NB4 (cell line): Measurements from ENCODE around the gene STK32C.
A peak's percentile ranks its signal among the peaks of the same experiment; 100 is the strongest.

ENCODE experiments used
- DNase-seq: peaks from one replicate; pipeline ENCODE4 v3.0.0; 2010; ENCODE audit warnings: low read depth
- H3K4me3 ChIP-seq: one replicate; pipeline ENCODE4 v1.5.1; 2011; ENCODE audit warnings: mild to moderate bottlenecking, low read depth, low read length, moderate library complexity
- MYC ChIP-seq: IDR thresholded peaks from 2 replicates; pipeline ENCODE4 v1.6.1; 2011; ENCODE audit warnings: low read depth, low read length
- POLR2A ChIP-seq: IDR thresholded peaks from 2 replicates; pipeline ENCODE4 v1.6.1; 2011; ENCODE audit warnings: mild to moderate bottlenecking; ENCODE audit not compliant: insufficient read length; ENCODE audit errors: extremely low read depth
- TF ChIP-seq, protein P1 (sequence below): IDR thresholded peaks from one replicate; pipeline ENCODE4 v1.5.1; 2012; ENCODE audit warnings: low read depth, low read length
- TF ChIP-seq, protein P2 (sequence below): IDR thresholded peaks from 2 replicates; pipeline ENCODE4 v1.6.1; 2011; ENCODE audit warnings: low read depth, low read length

The STK32C gene

DNA sequence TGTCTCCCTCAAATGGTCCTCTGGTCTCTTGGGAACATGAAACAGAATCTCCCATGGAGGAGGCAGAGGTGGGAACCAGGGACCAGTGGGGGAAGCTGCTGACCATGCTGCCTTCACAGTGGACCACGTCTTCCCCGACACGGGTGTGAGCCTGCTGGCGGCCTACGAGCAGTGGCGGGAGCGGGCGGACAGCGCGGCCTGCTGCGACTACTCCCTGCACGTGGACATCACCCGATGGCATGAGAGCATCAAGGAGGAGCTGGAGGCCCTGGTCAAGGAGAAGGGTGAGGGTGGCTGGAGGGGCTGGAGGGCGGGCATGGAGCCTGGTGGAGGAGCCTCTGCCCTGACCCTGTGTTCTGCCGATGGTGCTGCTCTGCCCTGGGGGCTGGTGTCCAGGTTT is 113.0 kb downstream of the STK32C start:
- TF ChIP-seq, protein P1, sequence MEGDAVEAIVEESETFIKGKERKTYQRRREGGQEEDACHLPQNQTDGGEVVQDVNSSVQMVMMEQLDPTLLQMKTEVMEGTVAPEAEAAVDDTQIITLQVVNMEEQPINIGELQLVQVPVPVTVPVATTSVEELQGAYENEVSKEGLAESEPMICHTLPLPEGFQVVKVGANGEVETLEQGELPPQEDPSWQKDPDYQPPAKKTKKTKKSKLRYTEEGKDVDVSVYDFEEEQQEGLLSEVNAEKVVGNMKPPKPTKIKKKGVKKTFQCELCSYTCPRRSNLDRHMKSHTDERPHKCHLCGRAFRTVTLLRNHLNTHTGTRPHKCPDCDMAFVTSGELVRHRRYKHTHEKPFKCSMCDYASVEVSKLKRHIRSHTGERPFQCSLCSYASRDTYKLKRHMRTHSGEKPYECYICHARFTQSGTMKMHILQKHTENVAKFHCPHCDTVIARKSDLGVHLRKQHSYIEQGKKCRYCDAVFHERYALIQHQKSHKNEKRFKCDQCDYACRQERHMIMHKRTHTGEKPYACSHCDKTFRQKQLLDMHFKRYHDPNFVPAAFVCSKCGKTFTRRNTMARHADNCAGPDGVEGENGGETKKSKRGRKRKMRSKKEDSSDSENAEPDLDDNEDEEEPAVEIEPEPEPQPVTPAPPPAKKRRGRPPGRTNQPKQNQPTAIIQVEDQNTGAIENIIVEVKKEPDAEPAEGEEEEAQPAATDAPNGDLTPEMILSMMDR = no peak
- no peak for TF ChIP-seq MYC
- TF ChIP-seq, protein P2, sequence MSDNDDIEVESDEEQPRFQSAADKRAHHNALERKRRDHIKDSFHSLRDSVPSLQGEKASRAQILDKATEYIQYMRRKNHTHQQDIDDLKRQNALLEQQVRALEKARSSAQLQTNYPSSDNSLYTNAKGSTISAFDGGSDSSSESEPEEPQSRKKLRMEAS = no peak
- no peak for TF ChIP-seq POLR2A
- H3K4me3 ChIP-seq = no peak overlapping the region
- DNase-seq = no peak

DNA sequence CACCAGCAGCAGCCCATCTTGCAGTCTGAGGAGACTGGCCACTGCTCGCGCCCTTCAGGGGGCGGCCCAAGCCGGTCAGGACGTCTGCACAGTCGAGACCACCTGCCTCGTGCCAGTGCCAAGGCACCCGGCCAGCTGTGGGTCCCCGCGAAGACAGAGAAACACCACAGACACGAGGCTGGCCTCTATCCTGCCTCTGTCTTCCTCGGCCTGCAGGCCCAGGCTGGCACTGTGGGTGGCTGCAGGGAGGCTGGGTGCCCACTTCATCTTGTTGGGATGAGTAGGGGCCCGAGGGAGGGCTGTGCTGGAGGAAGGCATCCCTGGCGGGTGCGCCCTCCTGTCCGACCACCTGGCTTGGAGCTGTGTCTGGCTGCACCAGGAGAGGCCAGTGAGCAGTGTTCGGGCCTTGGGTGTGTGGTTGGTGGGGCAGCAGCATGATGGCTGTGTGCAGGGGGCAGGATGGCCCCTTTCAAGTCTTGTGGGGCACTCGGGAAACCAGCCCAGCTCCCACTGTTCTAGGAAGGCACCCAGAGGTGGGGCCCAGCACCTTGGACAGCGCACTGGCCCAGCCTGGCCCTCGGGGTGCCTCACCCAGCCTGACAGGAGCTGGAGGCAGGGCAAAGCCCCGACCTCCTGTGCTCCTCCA is 113.7 kb downstream of the STK32C start:
- H3K4me3 ChIP-seq = no peak overlapping the region
- DNase-seq = peak; percentile 52
- TF ChIP-seq, protein P2 = no peak
- TF ChIP-seq, protein P1 = no peak
- TF ChIP-seq MYC = no peak
- no peak for TF ChIP-seq POLR2A

DNA sequence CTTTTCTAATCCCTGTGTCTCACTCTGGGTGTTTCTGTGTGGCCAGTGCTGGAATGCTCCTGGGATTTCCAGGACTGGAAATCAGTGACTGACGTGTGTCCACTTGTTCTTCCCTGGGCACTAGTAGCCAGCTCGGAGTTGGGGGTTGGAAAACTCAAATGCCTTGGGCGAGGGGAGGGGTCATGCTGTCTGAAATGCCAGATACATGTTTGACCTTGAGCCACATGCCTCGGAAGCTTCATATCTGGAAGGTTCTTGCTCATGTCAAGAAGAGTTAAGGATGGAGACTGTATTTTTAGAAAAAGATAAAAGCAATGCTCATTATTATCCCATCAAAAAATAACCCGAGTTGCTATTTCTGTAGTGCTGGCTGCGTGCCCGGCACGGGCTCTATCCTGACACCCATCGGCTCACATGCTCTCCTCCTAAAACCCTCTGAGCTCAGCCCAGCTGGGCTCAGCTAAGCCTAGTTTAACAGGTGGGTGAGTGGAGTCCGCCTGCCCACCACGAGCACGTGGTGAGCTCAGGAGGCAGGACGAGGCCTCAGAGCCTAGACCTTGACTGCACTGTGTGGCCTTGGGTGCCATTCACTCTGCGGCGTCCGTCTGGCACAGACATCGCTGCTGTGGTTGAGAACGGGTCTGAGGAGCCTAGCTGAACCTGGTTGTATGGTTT is 114.6 kb downstream of the STK32C start:
- DNase-seq = no peak
- TF ChIP-seq, protein P2 = no peak
- no peak for TF ChIP-seq MYC
- TF ChIP-seq, protein P1 = no peak
- no peak for TF ChIP-seq POLR2A
- H3K4me3 ChIP-seq = no peak overlapping the region

DNA sequence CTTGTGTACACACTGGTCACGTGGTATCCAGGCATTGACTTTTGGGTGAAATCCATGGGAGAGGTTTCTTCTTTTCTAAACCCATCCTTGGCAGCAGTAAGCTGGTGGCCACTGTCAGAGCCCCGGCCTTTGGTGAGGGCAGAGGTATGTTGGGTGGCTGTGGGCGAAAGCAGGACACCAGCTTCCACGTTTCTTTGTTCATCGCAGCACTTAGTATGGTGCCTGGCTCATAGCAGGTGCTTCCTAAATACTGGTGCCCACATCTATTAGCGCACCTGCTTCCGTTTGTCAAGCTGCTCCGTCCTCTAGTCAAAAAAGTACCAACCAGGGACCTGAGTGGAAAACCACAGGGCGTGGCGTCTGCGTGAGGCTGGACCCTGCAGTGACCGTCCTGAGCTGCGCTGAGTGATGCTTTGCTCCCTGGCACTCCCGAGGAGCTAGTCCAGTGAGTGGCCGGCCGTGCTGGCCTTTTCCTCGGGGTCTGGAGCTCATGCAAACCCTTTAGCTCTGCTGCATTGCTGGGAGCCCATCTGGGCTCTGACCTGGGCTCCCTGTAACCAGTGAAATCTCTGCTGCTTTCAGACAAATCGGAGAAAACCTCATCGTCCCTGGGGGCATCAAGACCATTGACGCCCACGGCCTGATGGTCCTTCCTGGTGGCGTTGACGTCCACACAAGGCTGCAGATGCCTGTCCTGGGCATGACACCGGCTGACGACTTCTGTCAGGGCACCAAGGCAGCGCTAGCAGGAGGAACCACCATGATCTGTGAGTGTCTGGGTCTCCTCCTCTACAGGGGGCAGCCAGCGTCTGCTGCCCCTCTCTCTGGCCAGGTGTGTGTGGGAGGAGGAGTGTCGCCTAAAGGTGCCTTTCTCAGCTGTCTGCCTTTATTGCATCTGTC is 115.4 kb downstream of the STK32C start:
- TF ChIP-seq POLR2A (no peak), MYC (no peak)
- TF ChIP-seq, protein P1 = no peak
- TF ChIP-seq, protein P2 = no peak
- no peak overlapping the region for H3K4me3 ChIP-seq

DNA sequence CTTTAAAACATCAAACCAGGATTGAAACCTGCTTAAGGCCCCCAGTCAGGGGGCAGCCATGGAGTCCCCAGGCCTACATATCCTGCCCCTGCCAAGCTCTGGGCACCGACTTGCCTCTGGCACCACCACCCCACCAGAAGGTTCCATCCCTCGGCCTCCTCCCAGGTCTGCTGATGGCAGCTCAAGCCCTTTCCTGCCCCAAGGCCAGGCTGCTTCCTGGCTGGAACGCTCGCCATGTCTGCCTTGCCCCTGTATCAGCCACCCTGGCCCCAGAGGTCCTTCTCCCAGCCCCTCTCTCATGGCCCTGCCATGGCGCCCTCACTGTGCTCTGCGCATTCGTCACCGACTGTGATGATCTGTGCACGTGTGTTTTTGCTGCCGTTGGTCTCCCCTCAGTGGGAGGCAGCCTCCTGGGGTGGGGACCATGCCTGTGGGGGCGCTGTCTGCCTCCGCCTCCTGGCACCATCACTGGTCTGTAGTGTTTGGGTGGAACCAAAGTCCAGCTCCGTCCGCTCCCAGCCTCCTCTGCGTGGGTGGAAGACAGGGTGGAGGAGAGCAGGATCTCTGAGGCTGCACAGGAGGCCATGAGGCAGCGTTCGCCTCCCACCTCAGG is 117.8 kb downstream of the STK32C start:
- DNase-seq = no peak
- TF ChIP-seq, protein P1 = no peak
- TF ChIP-seq POLR2A (no peak), MYC (no peak)
- TF ChIP-seq, protein P2 = no peak
- no peak overlapping the region for H3K4me3 ChIP-seq

More for the DNA sequence above, 115.4 kb downstream of the STK32C start:
- DNase-seq = no peak
